HEK293 (cell line): ENCODE results near the gene TPH1.

Source experiments
- CTCF ChIP-seq: fragments of 450-650 bp; formaldehyde crosslinking; IDR thresholded peaks from 2 replicates; pipeline ENCODE4 v1.5.1; 2016; ENCODE audit warnings: missing biosample characterization, missing genetic modification characterization
- ZNF747 ChIP-seq: fragments of 450-650 bp; formaldehyde crosslinking; IDR thresholded peaks from 2 replicates; pipeline ENCODE4 v1.5.1; 2016; ENCODE audit warnings: missing biosample characterization, missing genetic modification characterization

- TF ChIP-seq CTCF (tag by site-specific recombination) (no peak), ZNF747 (no peak)
Observed at GRCh38 chr11:18078909-18079308, 32.8 kb upstream of the TPH1 start.
